Gastroesophageal sphincter (tissue), 3 donors: Measurements from ENCODE around the gene PROZ.

Source experiments
- CTCF ChIP-seq, 4 experiments: fragments of 200-600 bp in 2 of 4; fragments of 450-650 bp in 2 of 4; sonication (generic) in 1 of 4; IDR thresholded peaks; one replicate each; pipeline ENCODE4 v1.5.1; 2017 to 2019; ENCODE audit warnings: antibody characterized with exemption in 4 of 4, mild to moderate bottlenecking in 2 of 4, moderate library complexity in 2 of 4
- EP300 ChIP-seq: sonication (generic); formaldehyde crosslinking; IDR thresholded peaks from one replicate; pipeline ENCODE4 v1.6.1; 2017; ENCODE audit warnings: antibody characterized with exemption, mild to moderate bottlenecking
- POLR2A ChIP-seq, 2 donors: fragments of 450-650 bp; IDR thresholded peaks; one replicate each; pipeline ENCODE4 v1.6.1; 2017; ENCODE audit warnings: antibody characterized with exemption in 2 of 2, mild to moderate bottlenecking in 2 of 2, moderate library complexity in 1 of 2

DNA sequence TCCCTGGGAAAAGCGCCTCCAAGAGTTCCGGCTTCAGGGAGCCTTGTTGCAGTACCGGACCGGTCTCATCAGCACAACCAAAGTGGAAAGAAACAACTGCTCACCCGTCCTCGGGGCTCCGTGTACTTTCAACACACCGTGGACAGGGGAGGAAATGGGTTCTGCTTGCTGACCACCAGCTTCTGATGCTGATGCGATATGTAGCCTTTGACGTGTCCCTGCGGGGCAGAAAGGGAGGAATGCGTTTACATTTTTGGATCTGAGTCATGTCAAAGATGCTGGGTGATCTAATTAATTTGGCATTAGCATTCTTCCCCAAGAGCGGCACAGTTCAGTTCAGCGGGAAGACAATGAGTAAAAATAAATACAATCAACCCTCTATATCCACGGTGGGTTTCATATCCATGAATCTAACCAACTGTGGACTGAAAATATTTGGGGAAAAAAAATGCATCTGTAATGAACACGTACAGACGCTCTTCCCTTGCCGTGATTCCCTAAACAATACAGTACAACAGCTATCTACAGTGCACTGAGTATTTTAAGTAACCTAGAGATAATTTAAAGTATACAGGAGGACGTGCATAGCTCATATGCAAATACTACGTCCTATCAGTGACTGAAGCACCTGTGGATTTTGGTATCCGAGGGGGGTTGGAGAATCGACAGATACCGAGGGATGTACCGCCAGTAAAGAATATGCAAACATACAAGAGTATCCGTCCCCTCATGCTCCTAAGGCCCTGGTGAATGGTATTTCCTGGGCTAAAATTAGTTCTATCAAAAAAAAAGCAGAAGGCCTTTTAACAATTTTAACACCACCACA is 19.8 kb downstream of the PROZ start:
- TF ChIP-seq EP300 (no peak), POLR2A (IDR thresholded peaks at IDR 0.05) (no peak), CTCF (IDR thresholded peaks at IDR 0.05) (no peak)
